Right atrium auricular region (tissue), 2 donors: ENCODE results near the gene USP17L12. TPM values are rescaled to one million over a fixed set of nuclear protein-coding genes. Genes with fewer than 3 reads are reported as not detected.
"Not testable (repeated sequence)": the region's sequence is repeated elsewhere in the genome, so short reads cannot be mapped to it uniquely, and the experiment has no call there.

Experiments
- DNase-seq: peaks from one replicate; pipeline ENCODE4 v3.0.0-alpha.2; 2019; ENCODE audit warnings: low spot score
- H3K27ac ChIP-seq, 2 donors: fragments of 200-600 bp; sonication (generic); 1 replicate in 1 of 2; 2 replicates in 1 of 2; pipeline ENCODE4 v1.5.1; 2016 to 2019
- H3K27me3 ChIP-seq, 2 donors: fragments of 200-600 bp; sonication (generic); one replicate each; pipeline versions ENCODE4 v1.5.1 to v1.6.0; 2017 to 2019
- H3K36me3 ChIP-seq: fragments of 200-600 bp; sonication (generic); one replicate; pipeline ENCODE4 v1.5.1; 2016
- H3K4me1 ChIP-seq, 2 donors: fragments of 200-600 bp; sonication (generic); one replicate each; pipeline versions ENCODE4 v1.5.1 to v1.6.0; 2017 to 2019
- H3K4me3 ChIP-seq, 2 donors: fragments of 200-600 bp; sonication (generic); 1 replicate in 1 of 2; 2 replicates in 1 of 2; pipeline ENCODE4 v1.5.1; 2017 to 2019; ENCODE audit warnings: mild to moderate bottlenecking in 1 of 2, moderate library complexity in 1 of 2
- H3K9me3 ChIP-seq, 2 donors: fragments of 200-600 bp; sonication (generic); one replicate each; pipeline ENCODE4 v1.5.1; 2019
- total RNA-seq, 2 donors: library from RNA; depleted of rRNA; stranded (reverse); fragments of >200 nt; gene quantifications; one replicate each; pipeline ENCODE4 v1.1.0, GENCODE V29; 2016

Gene USP17L12
- not detected for total RNA-seq

- not testable (repeated sequence) for H3K36me3 ChIP-seq, H3K9me3 ChIP-seq, H3K27me3 ChIP-seq, H3K4me1 ChIP-seq, H3K4me3 ChIP-seq, H3K27ac ChIP-seq, DNase-seq
Observed at GRCh38 chr4:9219852-9220251, at the start of gene USP17L12. Gene USP17L12, plus strand, starts transcription at chr4:9220152. Its CDS starts 0 bp downstream, at chr4:9220152.

- DNase-seq, H3K4me3 ChIP-seq, H3K4me1 ChIP-seq, H3K27ac ChIP-seq, H3K27me3 ChIP-seq, H3K9me3 ChIP-seq, H3K36me3 ChIP-seq: not testable (repeated sequence)
Observed at GRCh38 chr4:9210357-9210756, 9.6 kb upstream of the USP17L12 start, which contains the start of gene USP17L10. Gene USP17L10, plus strand, starts transcription at chr4:9210657. Its CDS starts 0 bp downstream, at chr4:9210657.

- H3K9me3 ChIP-seq, H3K27ac ChIP-seq, H3K36me3 ChIP-seq, H3K27me3 ChIP-seq, H3K4me3 ChIP-seq, H3K4me1 ChIP-seq: not testable (repeated sequence)
- DNase-seq = peak; percentile 52
Observed at GRCh38 chr4:9214701-9215100, 5.3 kb upstream of the USP17L12 start.

GRCh38 chr4:9215105-9215504 lies 4.8 kb upstream of the USP17L12 start, which contains the start of gene USP17L11:
Gene USP17L11, plus strand, starts transcription at chr4:9215405. Its CDS starts 0 bp downstream, at chr4:9215405.
- not testable (repeated sequence) for H3K36me3 ChIP-seq, H3K27ac ChIP-seq, H3K4me1 ChIP-seq, H3K4me3 ChIP-seq, H3K9me3 ChIP-seq, H3K27me3 ChIP-seq, DNase-seq

- H3K27ac ChIP-seq, DNase-seq: not testable (repeated sequence)
Observed at GRCh38 chr4:9224596-9224995, 4.6 kb downstream of the USP17L12 start, which contains the start of gene USP17L13. Gene USP17L13, plus strand, starts transcription at chr4:9224896. Its CDS starts 0 bp downstream, at chr4:9224896.

GRCh38 chr4:9230249-9230648 lies 10.3 kb downstream of the USP17L12 start:
- H3K27ac ChIP-seq, H3K9me3 ChIP-seq, H3K4me3 ChIP-seq, H3K27me3 ChIP-seq, H3K4me1 ChIP-seq, H3K36me3 ChIP-seq: not testable (repeated sequence)
- DNase-seq = peak; percentile 55

More at GRCh38 chr4:9224596-9224995, 4.6 kb downstream of the USP17L12 start, which contains the start of gene USP17L13:
- not testable (repeated sequence) for H3K4me3 ChIP-seq, H3K27me3 ChIP-seq, H3K9me3 ChIP-seq, H3K36me3 ChIP-seq, H3K4me1 ChIP-seq

GRCh38 chr4:9234085-9234484 lies 14.1 kb downstream of the USP17L12 start, which contains the start of gene USP17L15:
Gene USP17L15, plus strand, starts transcription at chr4:9234385. Its CDS starts 0 bp downstream, at chr4:9234385.
- H3K4me3 ChIP-seq, H3K27ac ChIP-seq, DNase-seq, H3K27me3 ChIP-seq, H3K36me3 ChIP-seq, H3K9me3 ChIP-seq, H3K4me1 ChIP-seq: not testable (repeated sequence)

- not testable (repeated sequence) for H3K27me3 ChIP-seq, H3K9me3 ChIP-seq, H3K36me3 ChIP-seq, H3K4me1 ChIP-seq, H3K27ac ChIP-seq, H3K4me3 ChIP-seq, DNase-seq
Observed at GRCh38 chr4:9238461-9238860, 18.5 kb downstream of the USP17L12 start.

GRCh38 chr4:9243579-9243978 lies 23.6 kb downstream of the USP17L12 start, which contains the start of gene USP17L17:
Gene USP17L17, plus strand, starts transcription at chr4:9243879. Its CDS starts 0 bp downstream, at chr4:9243879.
- not testable (repeated sequence) for H3K27ac ChIP-seq, H3K4me1 ChIP-seq, H3K9me3 ChIP-seq, DNase-seq, H3K27me3 ChIP-seq, H3K36me3 ChIP-seq, H3K4me3 ChIP-seq

- not testable (repeated sequence) for H3K27me3 ChIP-seq, H3K4me1 ChIP-seq, H3K4me3 ChIP-seq, H3K27ac ChIP-seq, H3K9me3 ChIP-seq, H3K36me3 ChIP-seq
- DNase-seq = peak; percentile 57
Observed at GRCh38 chr4:9247953-9248680, 28.2 kb downstream of the USP17L12 start, which contains the start of gene USP17L18. Gene USP17L18, plus strand, starts transcription at chr4:9248630. Its CDS starts 0 bp downstream, at chr4:9248630.

DNA sequence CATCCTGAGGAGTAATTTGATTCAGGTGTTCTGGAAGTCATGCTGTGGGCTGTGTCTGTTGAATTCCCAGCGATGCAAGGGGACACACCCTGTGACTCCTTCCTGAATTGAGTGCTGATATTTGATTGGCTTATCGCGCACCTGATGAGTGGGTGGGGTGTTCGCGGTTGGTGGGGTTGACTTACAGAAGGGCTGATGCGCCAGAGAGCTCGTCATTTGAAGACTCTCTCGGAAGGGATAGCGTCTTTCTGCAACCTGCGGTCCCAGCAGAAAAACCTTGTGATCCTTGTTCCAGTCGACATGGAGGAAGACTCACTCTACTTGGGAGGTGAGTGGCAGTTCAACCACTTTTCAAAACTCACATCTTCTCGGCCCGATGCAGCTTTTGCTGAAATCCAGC lies 33.1 kb downstream of the USP17L12 start, which contains the start of gene USP17L19:
Gene USP17L19 (plus strand): TSS at position 301 of the 400 bp plus-strand sequence. CDS start 0 bp downstream, at position 301.
- H3K4me3 ChIP-seq, DNase-seq, H3K27me3 ChIP-seq, H3K4me1 ChIP-seq, H3K36me3 ChIP-seq, H3K9me3 ChIP-seq, H3K27ac ChIP-seq: not testable (repeated sequence)

DNA sequence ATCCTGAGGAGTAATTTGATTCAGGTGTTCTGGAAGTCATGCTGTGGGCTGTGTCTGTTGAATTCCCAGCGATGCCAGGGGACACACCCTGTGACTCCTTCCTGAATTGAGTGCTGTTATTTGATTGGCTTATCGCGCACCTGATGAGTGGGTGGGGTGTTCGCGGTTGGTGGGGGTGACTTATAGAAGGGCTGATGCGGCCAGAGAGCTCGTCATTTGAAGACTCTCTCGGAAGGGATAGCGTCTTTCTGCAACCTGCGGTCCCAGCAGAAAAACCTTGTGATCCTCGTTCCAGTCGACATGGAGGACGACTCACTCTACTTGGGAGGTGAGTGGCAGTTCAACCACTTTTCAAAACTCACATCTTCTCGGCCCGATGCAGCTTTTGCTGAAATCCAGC lies 37.9 kb downstream of the USP17L12 start, which contains the start of gene USP17L20:
Gene USP17L20 (plus strand): TSS at position 301 of the 400 bp plus-strand sequence. CDS start 0 bp downstream, at position 301.
- H3K27ac ChIP-seq, H3K4me3 ChIP-seq, H3K4me1 ChIP-seq: not testable (repeated sequence)

DNA sequence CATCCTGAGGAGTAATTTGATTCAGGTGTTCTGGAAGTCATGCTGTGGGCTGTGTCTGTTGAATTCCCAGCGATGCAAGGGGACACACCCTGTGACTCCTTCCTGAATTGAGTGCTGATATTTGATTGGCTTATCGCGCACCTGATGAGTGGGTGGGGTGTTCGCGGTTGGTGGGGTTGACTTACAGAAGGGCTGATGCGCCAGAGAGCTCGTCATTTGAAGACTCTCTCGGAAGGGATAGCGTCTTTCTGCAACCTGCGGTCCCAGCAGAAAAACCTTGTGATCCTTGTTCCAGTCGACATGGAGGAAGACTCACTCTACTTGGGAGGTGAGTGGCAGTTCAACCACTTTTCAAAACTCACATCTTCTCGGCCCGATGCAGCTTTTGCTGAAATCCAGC lies 42.6 kb downstream of the USP17L12 start, which contains the start of gene USP17L21:
Gene USP17L21 (plus strand): TSS at position 301 of the 400 bp plus-strand sequence. CDS start 0 bp downstream, at position 301.
- DNase-seq, H3K27ac ChIP-seq, H3K9me3 ChIP-seq, H3K4me1 ChIP-seq, H3K4me3 ChIP-seq, H3K27me3 ChIP-seq, H3K36me3 ChIP-seq: not testable (repeated sequence)

More for the DNA sequence above, 37.9 kb downstream of the USP17L12 start, which contains the start of gene USP17L20:
- not testable (repeated sequence) for DNase-seq, H3K36me3 ChIP-seq, H3K9me3 ChIP-seq, H3K27me3 ChIP-seq

- H3K9me3 ChIP-seq, H3K4me1 ChIP-seq, H3K36me3 ChIP-seq, H3K4me3 ChIP-seq, H3K27ac ChIP-seq, H3K27me3 ChIP-seq, DNase-seq: not testable (repeated sequence)
Observed at GRCh38 chr4:9267319-9267718, 47.4 kb downstream of the USP17L12 start, which contains the start of gene USP17L22. Gene USP17L22, plus strand, starts transcription at chr4:9267619. Its CDS starts 0 bp downstream, at chr4:9267619.
